K562 (cell line): Measurements from ENCODE around the gene GRIA4.

Source experiments
- FOXJ3 ChIP-seq: sonication (generic); formaldehyde crosslinking; IDR thresholded peaks from 2 replicates; pipeline ENCODE4 v1.4.0; 2020; ENCODE audit warnings: mild to moderate bottlenecking, missing genetic modification reagents
- NFE2L1 ChIP-seq: fragments of 450-650 bp; IDR thresholded peaks from 2 replicates; pipeline ENCODE4 v1.6.1; 2016; ENCODE audit warnings: missing genetic modification characterization, low read depth, mild to moderate bottlenecking, missing compliant biosample characterization, moderate library complexity, borderline replicate concordance
- POLR2AphosphoS5 ChIP-seq: IDR thresholded peaks from 2 replicates; pipeline ENCODE4 v1.6.1; 2011; ENCODE audit warnings: mild to moderate bottlenecking, low read depth, low read length, moderate library complexity; ENCODE audit not compliant: control insufficient read depth, insufficient read depth
- TAF1 ChIP-seq: IDR thresholded peaks from 2 replicates; pipeline ENCODE4 v1.6.1; 2011; ENCODE audit warnings: mild to moderate bottlenecking, low read length, moderate library complexity; ENCODE audit not compliant: insufficient read depth, control insufficient read depth, severe bottlenecking; ENCODE audit errors: extremely low read depth
- TF ChIP-seq, protein P1 (sequence below): sonication (generic); formaldehyde crosslinking; IDR thresholded peaks from 2 replicates; pipeline ENCODE4 v1.9.0; 2022; ENCODE audit warnings: mild to moderate bottlenecking, missing genetic modification reagents
- TF ChIP-seq, protein P2 (sequence below): sonication (generic); formaldehyde crosslinking; IDR thresholded peaks from 2 replicates; pipeline ENCODE4 v1.8.1; 2022; ENCODE audit warnings: missing genetic modification reagents
- TF ChIP-seq, protein P3 (sequence below), 2 experiments: fragments of 450-650 bp; IDR thresholded peaks; 2 replicates each; pipeline ENCODE4 v1.6.1; 2018; ENCODE audit warnings: mild to moderate bottlenecking in 2 of 2, low read depth in 1 of 2; ENCODE audit not compliant: partially characterized antibody in 2 of 2

DNA sequence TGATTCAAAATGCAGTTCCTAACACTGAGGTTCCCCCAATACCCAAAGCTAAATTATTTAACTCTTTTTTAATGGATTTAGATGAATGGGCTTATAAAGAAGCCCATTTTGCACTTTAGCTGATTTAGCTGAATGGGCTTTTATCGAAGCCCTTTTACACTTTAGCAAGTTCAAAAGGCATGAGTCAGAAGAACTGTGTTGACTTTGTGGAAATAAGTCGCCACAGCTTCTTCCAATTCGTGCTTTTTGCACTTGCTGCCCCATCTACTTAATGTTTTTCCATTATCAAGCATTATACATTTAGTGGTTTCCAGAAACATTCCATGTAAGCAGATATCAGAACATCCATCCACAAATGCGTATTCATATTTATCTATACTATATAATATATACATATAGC lies 20.5 kb upstream of the GRIA4 start:
- TF ChIP-seq NFE2L1 (no peak), FOXJ3 (CRISPR knock-in tag) (no peak), POLR2AphosphoS5 (no peak), TAF1 (no peak)
- TF ChIP-seq, protein P1, sequence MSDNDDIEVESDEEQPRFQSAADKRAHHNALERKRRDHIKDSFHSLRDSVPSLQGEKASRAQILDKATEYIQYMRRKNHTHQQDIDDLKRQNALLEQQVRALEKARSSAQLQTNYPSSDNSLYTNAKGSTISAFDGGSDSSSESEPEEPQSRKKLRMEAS (CRISPR knock-in tag) = no peak
- TF ChIP-seq, protein P2, sequence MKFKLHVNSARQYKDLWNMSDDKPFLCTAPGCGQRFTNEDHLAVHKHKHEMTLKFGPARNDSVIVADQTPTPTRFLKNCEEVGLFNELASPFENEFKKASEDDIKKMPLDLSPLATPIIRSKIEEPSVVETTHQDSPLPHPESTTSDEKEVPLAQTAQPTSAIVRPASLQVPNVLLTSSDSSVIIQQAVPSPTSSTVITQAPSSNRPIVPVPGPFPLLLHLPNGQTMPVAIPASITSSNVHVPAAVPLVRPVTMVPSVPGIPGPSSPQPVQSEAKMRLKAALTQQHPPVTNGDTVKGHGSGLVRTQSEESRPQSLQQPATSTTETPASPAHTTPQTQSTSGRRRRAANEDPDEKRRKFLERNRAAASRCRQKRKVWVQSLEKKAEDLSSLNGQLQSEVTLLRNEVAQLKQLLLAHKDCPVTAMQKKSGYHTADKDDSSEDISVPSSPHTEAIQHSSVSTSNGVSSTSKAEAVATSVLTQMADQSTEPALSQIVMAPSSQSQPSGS = no peak
- TF ChIP-seq, protein P3, sequence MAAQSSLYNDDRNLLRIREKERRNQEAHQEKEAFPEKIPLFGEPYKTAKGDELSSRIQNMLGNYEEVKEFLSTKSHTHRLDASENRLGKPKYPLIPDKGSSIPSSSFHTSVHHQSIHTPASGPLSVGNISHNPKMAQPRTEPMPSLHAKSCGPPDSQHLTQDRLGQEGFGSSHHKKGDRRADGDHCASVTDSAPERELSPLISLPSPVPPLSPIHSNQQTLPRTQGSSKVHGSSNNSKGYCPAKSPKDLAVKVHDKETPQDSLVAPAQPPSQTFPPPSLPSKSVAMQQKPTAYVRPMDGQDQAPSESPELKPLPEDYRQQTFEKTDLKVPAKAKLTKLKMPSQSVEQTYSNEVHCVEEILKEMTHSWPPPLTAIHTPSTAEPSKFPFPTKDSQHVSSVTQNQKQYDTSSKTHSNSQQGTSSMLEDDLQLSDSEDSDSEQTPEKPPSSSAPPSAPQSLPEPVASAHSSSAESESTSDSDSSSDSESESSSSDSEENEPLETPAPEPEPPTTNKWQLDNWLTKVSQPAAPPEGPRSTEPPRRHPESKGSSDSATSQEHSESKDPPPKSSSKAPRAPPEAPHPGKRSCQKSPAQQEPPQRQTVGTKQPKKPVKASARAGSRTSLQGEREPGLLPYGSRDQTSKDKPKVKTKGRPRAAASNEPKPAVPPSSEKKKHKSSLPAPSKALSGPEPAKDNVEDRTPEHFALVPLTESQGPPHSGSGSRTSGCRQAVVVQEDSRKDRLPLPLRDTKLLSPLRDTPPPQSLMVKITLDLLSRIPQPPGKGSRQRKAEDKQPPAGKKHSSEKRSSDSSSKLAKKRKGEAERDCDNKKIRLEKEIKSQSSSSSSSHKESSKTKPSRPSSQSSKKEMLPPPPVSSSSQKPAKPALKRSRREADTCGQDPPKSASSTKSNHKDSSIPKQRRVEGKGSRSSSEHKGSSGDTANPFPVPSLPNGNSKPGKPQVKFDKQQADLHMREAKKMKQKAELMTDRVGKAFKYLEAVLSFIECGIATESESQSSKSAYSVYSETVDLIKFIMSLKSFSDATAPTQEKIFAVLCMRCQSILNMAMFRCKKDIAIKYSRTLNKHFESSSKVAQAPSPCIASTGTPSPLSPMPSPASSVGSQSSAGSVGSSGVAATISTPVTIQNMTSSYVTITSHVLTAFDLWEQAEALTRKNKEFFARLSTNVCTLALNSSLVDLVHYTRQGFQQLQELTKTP (IDR thresholded peaks at IDR 0.05; ENCODE audit: low read depth in 1 of 2, partially characterized antibody in 2 of 2) = no peak
